HG02798 (cell line): ENCODE results near the gene ITPRIP.

Experiments
- ATAC-seq: cut with Tn5 transposase; IDR thresholded peaks from one replicate; pipeline ENCODE4 v1.9.1; 2021; ENCODE audit warnings: mild to moderate bottlenecking; ENCODE audit not compliant: unreplicated experiment, poor library complexity

ITPRIP gene

DNA sequence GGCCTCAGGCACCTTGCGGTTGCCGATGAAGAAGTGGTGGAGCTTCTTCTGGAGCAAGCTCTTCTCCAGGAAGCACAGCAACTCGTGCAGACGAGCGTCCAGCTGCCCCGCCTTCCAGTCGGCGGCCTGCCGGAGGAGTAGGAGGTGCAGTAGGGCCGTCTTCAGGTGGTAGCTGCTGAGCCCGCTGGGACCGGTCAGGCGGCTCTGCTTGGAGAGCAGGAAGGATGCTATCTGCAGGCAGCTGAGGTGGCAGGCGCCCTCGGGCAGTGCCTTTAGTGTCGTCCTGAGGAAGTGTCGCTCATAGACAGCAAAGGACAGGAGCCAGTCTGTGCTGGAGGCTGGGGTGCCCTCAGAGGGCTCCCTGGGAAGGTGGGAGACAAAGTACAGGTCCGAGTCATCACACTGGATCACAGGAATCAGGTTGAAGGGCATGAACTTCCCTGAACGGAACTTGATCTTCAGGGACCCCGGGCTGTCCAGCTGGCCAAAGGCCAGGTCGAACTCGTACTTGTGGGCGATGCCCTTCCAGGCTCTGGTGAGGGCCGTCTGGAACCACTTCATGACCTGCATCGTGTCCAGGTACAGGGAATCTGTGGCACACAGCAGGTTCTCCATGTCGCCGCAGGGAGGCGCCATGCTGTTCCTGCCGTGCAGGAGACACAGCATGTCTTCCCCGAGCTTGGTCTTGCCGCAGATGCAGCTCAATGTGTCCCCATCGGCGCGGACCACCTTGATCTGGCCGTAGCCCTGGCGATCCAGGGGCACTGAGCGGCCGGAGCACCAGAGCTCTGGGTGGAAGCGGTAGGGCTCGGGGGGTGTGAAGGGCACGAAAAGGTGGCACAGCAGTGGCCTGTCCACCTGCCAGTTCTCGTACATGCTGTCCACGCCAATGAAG, 23.4 kb downstream of the ITPRIP start:
- ATAC-seq, result no peak

- ATAC-seq, result no peak
Measured at GRCh38 chr10:104311184-104311720, 27.0 kb downstream of the ITPRIP start.

GRCh38 chr10:104309980-104310978, 28.0 kb downstream of the ITPRIP start:
- ATAC-seq, result no peak

DNA sequence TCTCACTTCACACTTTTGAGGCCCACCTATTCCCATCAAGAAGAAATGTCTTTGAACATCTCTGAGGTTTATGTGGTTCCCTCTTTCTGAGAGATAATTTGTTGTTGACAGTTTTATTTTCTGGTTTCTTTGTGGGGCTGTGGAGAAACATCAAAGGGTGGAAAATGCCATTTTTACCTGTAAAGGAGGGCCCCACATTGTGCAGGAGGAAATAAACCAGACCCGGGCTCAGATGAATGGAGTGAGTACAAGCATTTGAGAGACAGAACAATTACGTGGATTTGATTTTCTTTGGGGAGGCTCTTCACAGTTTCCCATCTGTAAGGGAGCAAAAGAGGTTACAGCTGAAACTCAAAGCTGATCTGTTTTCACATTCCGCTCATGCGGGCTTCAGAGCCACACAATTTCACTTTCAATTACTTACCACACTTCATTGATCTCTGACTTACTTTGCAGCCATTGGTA, 29.8 kb downstream of the ITPRIP start:
- peak; percentile 77 for ATAC-seq

- no peak for ATAC-seq
Measured at GRCh38 chr10:104307576-104308438, 30.5 kb downstream of the ITPRIP start.

GRCh38 chr10:104306897-104307296, 31.4 kb downstream of the ITPRIP start:
- no peak for ATAC-seq

DNA sequence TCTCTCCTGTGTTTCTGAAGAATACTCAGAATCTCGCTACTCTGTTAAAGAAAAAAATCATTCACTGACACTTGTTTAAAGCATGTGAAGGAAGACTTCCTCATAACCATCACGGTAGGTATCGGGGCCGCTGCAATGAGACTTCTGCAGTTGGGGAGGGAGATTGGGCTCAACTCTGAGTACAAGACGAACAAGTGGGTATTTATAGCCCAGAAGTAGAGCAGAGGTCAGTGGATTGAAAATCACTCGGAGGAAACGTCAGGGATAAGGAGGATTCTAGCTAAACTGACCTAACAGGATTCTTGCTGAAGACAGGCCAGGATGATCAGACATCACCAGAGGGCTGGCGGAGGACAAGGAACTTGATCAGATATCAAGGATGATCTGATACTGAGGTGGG, 33.3 kb downstream of the ITPRIP start:
- no peak for ATAC-seq

DNA sequence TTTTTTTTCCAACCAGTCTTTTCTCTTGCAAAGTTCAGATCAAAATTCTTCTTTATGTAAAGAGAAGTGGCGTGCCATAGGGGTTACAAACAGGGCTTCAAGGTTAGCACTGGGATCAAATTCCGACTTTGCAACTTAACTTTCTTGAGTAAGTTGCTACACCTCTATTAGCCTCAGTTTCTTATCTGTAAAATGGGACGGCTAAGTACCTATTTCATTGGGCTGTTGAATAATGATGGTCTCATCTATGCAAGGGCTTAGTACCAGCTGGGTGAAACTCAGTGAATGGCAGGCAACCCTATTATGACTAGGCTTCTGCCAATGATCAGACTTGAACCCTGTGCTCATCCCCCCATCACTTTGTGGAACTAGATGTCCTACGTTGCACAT, 33.9 kb downstream of the ITPRIP start:
- ATAC-seq, result no peak

DNA sequence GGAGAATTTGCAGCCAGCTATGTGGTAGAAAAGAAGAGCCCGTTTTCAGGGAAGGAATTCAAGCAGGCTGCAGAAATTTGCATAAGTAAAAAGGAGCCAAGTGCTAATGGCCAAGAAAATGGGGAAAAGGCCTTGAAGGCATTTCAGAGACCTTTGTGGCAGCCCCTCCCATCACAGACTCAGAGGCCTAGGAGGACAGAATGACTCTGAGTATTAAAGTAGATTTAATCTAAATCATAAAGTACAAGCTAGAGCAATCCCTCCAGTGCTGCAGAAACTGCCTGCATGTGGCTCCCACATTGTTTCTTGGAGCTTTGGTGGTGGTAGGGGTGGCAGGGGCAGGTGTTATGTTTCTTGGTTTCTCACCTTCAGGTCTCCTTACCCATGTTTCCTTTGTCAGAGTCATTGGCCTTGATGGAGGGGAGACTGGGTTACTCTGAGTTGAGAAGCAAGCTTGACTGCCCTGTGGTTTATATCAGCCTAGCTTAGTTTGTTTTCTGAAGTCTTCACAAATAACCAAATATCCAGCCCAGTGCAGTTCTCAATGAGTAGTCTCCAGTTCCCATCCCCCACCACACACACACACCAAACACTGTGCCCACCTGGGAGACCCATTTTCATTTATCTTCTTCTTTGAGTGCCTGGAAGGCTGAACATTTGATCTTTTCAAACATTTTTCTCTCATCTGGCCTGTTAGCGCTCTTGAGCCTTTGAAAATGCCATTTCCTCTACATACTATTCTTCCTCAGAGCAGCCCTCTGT, 34.5 kb downstream of the ITPRIP start:
- no peak for ATAC-seq

GRCh38 chr10:104301907-104302690, 36.2 kb downstream of the ITPRIP start:
- no peak for ATAC-seq

DNA sequence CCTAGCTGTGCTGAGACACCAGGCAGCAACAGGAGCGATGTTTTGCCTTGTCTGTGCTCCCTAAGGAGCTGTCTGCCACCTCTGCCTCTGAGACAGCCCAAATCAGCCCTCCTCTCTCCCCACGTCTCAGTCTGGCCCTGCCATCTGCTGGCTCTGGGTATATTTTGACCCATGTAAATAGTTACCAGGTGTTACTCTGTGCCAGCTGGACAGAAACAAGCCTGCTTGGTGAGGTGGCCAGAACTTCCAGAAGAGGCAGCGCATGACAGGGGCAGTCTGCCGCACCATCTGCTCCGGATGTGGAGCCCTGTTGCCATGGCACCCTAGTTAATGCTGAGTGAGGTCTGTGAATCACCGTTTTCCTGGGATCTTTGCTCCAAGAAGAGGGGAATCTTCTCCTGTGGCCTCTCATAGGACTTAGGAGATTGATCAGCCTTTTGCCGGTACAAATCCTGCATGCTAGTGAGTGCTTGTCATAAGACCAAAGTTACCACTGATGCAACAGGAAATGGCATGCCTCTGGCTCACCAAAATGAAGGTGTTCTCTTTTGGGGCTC, 37.5 kb downstream of the ITPRIP start:
- ATAC-seq, result peak; percentile 43

- ATAC-seq, result no peak
Measured at GRCh38 chr10:104300002-104300735, 38.1 kb downstream of the ITPRIP start.

GRCh38 chr10:104299031-104299904, 39.0 kb downstream of the ITPRIP start:
- ATAC-seq, result no peak

- ATAC-seq, result no peak
Measured at GRCh38 chr10:104297697-104298660, 40.3 kb downstream of the ITPRIP start.
